ENCODE measurements around the gene NFKBIZ.

The NFKBIZ gene

DNA sequence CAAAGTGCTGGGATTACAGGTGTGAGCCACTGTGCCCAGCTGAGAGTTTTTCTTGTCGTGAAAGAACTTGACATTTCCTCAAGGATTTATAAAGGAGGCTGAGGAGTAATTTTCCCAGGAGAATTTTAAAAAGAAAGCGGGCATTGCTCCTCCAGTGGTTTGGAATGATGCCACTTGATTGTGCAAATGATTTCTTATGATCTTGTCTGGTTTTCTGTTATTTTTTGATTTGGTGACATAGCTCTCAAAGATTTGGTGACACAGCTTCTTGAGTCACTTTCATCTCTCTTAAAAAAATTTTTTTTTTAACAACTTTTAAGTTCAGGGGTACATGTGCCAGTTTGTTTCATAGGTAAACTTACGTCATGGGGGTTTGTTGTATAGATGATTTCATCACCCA lies 24.6 kb upstream of the NFKBIZ start:
- DNase-seq (ENCODE audit: low read depth in 4 of 4, low spot score in 1 of 4), result no peak

DNA sequence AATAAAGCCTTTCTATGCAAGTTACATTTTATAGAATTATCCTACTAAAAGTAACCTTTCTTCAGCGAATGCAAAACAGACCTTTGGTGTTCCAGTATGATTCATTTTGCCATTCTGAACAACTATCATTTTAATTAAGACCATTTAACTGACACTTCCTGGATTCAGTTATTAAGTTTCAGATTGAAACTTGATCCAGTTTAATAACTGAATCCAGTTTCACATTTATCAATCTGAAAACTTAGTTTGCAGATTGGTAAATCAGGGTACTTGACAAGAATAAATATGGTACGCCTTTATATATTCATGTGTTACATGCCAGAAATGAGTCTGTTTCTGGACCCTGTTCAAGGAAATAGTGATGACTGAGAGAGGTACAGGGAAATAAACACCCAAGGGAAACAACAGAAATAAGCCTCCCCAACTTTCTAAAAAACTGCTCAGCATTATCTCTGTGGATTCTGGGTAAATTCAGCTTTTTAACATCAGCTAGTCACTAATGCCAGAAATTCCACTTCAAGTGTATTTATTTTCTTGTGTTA lies 23.3 kb upstream of the NFKBIZ start:
- DNase-seq (ENCODE audit: low read depth in 4 of 4, low spot score in 1 of 4), result no peak

DNA sequence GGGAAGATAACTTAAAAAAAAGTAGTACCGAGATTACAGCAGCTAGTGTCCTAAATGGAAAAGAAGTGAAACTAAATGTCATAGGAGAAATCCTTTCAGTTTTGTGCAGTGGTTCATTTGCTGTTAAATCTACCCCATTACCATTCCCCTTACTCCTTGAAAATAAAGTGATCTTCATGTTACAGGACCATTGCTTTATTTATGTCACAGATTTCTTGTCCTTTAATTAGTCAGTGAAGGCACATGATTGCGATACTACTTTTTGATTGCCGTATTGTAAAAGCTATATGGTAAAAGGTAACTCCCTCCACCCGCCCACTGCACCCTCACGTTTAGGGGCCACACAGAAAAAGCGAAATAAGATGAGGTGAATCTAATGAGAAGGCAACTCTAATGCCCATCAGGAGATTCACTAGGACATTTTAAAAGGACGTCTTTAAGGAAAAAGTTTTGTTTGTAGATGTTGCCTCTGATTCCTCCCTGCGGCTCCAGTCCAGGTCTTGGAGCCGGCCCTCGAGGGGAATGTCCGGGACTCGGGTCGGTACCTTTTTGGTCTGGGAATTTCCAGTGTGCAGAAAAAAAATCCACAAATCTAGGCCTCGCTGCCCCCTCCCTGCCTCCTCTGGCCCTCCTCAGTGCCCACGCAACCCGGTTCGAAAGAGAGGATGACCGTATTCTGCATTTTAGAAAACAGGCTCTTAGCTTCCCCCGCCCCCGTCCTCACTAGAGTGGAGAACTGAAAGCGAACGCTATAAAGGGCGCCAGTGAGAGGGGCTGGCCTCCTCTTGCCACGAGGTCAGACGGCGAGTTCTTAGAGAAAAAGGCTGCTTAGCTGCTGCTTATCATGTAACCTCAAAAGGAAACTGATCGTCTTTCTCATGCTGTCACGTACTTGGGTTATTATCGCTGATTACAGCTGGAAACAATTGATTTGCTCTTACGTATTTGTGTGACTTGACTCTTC lies 21.8 kb upstream of the NFKBIZ start:
- peak; percentile 58 to 77 (median 64) for DNase-seq (ENCODE audit: low read depth in 4 of 4, low spot score in 1 of 4)

DNA sequence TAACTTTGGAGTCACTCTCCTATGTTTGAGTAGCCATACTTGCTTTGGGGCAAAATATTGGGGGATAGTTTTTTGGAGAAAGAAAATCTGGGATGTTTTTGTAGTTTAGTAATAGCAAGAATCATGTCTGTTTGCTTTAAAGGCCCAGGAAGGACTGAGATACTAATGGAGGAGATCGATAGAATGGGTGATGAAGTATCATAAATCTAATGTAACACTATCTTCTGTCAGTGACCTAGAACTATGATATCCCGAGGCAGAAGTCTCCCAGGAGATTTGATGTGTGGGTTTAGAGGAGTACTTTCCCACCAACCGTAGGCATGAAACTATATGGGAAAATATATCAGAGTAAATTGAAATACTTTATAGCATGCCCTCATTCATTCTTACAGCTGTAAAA lies 21.0 kb upstream of the NFKBIZ start:
- no peak for DNase-seq (ENCODE audit: low read depth in 4 of 4, low spot score in 1 of 4)

DNA sequence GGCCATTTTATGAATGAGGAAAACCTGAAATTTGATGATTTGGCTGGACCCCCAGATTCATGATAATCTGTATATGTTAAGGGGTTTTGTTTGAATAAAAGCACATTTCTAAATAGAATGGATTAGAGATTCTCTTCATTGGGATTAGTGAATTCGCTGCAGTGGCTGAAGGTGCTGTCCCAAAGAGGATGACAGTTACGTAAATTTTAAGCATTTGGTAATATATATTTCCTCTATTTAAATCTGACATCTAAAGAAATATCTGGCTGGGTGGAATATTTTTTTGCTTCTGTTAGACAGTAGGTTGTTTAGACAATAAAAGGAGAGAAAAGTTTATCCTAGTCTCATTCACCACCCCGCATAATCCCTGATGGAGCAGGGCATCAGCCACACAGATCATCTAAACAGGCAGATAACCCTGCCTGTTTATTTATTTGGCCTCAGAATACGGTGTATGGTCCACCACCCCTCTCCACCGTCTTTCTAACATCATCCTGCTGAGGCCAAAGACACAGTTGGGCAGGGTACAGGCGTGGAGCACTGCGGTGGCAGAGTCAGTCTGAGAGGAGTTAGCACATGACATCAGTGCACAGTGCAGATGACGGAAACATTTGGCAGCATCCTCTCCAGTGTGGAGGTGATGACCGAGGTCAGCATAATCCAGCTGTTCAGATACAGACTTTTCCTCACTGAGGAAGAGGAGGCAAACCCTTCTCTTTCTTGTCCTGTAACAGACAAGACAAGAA lies 20.4 kb upstream of the NFKBIZ start:
- DNase-seq (ENCODE audit: low read depth in 4 of 4, low spot score in 1 of 4), result peak in 2 of 4 experiments; percentile 14 to 35

DNA sequence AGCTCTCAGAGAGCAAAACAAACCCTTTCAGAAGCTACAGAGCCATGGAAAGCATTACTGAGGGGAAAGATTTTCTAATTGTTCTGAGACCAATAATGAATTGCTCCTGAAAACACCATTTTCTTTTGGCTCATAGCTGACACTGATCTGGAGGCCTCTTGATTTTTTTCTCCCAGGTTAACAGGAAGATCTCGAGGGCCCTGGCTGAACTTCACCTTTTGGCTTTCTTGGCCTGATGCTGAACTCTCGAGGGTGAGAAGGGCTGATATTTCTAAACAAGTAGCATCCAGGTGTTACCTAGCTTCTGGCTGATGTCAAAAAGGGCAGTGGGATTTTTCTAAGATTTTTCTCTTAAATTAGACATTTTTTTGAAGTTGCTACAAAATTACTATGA lies 19.9 kb upstream of the NFKBIZ start:
- no peak for DNase-seq (ENCODE audit: low read depth in 4 of 4, low spot score in 1 of 4)

DNA sequence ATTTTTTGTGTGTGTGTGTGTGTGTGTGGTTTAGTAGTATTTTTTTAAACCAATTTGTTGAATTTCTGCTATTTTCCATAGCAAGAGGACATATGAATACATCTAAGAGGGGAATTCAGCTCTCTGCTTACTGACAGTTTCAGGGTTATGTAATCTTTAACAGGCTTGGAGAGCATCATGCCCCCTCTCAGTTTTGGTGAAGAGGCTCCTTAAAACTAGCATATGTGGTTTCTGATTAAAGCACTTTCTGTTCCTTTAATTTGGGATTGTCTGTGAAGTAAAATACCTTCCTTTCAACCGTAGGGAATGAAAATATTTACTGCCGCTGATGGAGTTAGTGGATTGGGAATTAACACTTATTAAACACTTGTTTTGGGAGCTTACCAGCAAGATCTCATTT lies 19.4 kb upstream of the NFKBIZ start:
- DNase-seq (ENCODE audit: low read depth in 4 of 4, low spot score in 1 of 4), result no peak

DNA sequence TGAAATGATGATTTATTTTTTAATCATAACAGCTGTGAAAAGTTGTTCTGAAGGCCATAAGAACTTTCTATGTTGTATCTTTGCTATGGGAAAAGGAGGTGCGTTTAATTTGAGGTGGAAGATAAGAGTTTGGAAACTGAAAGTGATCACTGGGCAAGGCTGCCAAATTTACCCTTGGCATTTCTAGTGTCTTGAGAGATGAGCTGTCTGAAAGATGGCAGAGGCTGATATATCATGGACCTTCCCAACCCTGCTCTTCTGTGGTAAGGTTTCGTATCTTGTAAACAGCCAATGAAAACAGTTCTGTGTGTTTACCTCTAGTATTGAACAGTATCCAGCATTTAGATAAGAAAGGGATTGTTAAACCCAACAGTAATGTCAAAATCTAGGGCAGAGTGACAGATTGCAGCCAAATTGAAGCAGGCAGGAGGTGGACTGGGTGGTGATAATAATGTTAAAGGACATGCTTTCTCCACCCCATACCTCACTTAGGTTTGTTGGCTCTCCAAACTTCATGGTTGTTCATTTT lies 15.8 kb upstream of the NFKBIZ start:
- DNase-seq (ENCODE audit: low read depth in 4 of 4, low spot score in 1 of 4), result no peak

DNA sequence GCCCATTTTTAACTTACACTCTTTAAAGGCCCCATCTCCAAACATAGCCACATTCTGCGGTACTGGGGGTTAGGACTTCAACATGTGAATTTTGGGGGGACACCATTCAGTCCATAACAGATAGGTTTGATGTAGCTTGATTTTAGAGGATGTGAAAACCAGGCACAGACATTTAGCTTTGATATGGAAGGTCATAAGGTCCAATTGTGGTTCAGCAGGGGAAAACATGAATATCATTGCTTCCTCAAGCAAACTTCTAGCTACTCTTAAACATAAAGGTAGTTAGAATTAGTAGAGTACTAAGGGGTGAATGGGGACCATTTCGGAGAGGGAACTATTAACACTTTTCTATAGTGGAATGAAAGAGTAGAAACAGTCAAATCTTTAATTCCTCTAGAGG lies 13.6 kb upstream of the NFKBIZ start:
- no peak for DNase-seq (ENCODE audit: low read depth in 4 of 4, low spot score in 1 of 4)

DNA sequence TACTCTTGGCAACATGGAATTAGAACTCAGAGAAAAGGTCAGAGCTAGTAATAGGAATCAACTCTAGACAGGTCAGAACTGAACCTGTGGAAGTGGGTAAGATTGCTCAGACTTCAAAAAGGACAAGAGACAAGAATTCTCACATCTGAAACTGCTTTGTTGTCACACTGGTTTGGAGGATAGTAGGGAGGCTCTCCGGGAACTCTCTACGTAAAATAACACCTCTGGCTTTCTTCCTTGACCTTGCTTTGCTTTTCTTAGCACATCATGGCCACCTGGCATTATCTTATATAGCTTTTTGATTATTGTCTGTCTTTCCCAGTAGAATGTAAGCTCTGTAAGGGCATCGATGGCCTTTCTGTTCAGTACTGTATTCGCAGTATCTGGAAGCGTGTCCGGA lies 13.2 kb upstream of the NFKBIZ start:
- no peak for DNase-seq (ENCODE audit: low read depth in 4 of 4, low spot score in 1 of 4)

DNA sequence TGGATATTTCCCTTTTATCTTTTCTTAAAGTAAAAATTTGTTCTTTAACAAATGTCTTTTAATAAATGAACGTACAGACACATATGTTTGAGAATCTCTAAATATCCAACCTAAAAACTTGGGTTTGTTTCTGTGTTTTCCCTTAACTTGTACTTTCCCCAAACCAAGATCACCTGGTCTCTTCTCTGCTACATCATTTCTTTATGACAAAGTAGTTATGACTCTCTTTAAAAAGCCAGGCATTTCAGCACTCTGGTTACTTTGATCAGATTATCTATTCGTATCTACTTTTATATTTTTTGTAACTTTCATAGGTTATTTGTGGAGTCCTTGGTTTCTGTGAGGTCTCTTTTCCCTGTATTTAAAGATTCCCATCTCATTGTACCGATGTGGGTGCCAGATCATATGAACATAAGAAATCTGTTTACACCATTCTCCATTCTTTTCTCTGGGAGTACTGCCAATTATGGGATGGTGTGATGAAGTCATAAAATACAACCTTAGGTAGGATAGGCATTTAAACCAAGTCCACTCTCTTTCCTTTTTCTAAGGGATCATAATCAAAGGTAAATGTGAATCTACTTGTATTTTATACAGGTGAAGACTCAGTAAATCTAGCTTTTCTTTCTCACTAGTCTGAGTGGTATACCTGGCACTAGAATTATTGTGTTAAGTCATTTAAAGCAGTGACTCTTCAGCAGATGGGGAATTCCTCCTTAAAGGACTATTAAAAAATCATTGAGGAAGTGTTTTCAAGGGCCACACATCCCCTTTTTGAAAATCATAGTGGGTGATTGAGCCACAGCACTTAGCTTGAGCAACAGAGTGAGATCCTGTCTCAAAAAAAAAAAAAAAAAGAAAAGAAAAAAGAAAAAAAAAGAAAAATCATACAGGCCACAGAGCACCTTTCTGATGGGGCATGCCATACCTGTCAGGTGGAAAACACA lies 12.4 kb upstream of the NFKBIZ start:
- no peak for DNase-seq (ENCODE audit: low read depth in 4 of 4, low spot score in 1 of 4)

DNA sequence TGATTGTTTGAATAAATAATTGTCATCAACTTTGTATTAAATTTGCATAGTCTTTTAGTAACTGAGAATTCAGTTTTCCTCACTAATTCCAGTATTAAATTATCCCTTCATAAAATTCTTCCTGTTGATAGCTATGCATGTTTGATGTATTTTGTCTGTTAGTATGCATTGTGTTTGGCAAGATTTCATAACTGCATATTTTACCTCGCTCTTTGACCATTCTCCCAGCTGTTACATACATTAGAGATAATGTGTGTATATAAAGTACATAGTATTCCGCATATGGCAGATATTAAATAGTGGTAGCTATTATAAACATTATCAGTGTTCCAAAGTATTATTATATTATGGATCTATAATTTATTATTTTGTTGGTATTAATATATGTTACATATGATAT lies 10.6 kb upstream of the NFKBIZ start:
- DNase-seq (ENCODE audit: low read depth in 4 of 4, low spot score in 1 of 4), result no peak

DNA sequence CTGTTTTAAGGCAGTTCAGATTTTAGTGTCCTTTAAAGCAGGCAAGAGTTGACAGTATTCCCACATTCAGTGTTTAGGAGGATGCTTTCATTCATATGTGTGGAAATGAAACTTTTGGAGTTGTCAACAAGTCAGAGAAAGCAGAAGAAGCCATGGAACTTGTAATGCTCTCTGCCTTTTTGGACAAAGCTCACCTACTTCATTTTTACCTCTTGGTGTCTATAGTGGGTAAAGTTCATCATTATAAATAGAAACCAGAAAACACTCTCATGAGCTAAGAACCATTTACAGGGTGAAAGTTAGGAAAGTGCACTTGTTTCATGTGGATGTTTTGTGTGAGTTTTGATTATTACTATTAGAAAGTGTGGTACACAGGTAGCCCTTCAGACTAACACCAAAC lies 9.2 kb upstream of the NFKBIZ start:
- no peak for DNase-seq (ENCODE audit: low read depth in 4 of 4, low spot score in 1 of 4)

DNA sequence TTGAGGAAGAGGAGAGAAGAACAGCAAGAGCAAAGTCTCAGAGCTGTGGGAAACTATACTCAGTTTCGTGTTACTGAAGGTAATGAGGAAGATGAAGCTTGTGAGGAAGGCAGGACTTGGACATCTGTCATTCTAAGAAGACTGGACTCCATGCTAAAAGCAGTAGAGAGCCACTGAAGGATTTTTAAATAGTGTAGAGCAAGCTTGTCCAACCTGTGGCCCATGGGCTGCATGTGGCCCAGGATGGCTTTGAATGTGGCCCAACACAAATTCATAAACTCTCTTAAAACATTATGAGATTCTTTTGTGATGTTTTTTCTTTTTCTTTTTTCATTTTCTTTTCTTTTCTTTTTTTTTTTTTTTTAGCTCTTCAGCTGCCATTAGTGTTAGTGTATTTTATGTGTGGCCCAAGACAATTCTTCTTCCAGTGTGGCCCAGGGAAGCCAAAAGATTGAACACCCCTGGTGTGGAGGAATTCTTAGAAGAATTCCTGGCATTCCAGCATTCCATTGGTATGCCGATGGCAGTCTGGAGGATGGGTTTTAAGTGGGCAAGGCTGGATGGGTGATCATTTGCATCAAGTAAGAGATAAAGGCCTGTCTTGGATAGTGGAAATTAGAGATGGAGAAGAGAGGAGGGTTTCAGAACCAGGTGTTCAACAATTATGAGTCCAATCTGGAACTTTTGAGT lies 6.9 kb upstream of the NFKBIZ start:
- no peak for DNase-seq (ENCODE audit: low read depth in 4 of 4, low spot score in 1 of 4)

DNA sequence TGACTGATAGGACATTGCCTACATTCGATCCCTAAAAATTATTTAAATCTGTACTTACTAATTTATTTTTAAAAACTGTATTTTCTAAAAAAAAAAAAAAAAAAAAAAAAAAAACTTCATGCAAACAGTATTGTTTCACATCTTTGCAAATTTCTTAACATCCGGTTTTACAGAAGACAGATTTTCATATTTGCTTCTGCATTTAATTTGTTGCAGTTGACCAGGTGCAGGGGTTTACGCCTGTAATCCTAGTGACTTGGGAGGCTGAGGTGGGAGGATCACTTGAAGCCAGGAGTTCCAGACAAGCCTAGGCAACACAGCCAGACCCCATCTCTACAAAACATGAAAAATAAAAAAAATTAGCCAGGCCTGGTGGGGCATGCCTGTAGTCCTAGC lies 6.4 kb upstream of the NFKBIZ start:
- DNase-seq (ENCODE audit: low read depth in 4 of 4, low spot score in 1 of 4), result no peak

DNA sequence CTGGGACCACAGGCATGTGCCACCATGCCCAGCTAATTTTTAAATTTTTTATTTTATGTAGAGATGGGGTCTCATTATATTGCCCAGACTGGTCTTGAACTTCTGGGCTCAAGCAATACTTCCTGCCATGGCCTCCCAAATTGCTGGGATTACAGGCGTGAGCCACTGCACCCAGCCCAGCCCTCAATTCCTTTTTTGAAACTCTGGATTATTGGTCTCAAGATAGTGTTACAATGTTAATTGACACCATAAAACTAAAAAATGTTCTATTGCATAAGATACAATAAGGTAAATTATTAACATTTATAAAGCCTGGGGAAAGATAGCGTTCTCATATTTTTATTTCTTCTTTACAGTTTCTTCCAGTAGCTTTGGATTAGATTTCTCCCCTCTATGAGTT lies 3.9 kb upstream of the NFKBIZ start:
- DNase-seq (ENCODE audit: low read depth in 4 of 4, low spot score in 1 of 4), result no peak

DNA sequence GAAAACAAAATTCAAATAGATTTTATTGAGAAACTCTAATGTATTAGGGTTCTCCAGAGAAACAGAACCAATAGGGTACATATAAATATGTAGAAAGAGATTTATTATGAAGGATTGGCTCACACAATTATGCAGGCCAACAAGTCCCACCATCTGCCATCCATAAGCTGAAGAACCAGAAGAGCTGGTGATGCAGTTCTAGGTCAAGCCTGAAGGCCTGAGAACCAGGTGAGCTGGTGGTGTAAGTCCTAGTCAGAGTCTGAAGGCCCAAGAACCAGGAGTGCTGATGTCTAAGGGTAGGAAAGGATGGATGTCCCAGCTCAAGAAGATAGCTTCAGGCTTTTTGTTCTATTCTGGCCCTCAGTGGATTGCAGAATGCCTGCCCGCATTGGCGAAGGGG lies 2.6 kb upstream of the NFKBIZ start:
- DNase-seq (ENCODE audit: low read depth in 4 of 4, low spot score in 1 of 4), result no peak

DNA sequence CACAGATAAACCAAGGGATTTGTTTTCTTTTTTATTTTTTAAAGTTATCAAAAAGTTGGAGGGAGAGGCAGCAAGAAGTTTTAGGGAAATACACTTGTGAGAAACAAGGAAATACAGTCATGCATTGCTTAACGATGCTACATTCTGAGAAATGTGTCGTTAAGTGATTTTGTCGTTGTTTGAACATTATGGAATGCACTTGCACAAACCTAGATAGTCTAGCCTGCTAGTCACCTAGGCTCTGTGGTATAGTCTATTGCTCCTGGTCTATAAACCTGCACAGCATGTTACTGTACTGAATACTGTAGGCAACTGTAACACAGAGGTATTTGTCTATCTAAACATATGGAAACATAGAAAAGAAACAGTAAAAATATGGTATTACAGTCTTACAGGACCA lies 2.0 kb upstream of the NFKBIZ start:
- DNase-seq (ENCODE audit: low read depth in 4 of 4, low spot score in 1 of 4), result no peak

DNA sequence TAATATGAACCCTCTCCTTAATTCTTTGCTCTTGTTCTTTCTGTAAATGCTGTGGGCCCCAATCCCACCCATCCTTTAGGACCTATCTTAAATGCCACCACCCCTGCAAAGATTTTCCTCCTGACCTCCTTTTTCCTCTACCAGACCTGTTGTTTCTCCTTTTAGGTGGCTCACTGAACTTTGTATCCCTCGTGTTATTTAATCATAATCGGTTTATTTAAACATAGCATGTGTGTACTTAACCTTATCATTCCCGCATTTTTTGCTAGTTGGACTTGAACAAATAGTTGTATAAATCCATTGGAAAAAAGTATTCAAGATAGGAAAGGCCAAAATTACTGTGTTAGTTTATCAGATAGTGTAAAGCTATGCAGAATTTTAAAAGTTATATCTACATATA lies 988 bp upstream of the NFKBIZ start:
- no peak for DNase-seq (ENCODE audit: low read depth in 4 of 4, low spot score in 1 of 4)

DNA sequence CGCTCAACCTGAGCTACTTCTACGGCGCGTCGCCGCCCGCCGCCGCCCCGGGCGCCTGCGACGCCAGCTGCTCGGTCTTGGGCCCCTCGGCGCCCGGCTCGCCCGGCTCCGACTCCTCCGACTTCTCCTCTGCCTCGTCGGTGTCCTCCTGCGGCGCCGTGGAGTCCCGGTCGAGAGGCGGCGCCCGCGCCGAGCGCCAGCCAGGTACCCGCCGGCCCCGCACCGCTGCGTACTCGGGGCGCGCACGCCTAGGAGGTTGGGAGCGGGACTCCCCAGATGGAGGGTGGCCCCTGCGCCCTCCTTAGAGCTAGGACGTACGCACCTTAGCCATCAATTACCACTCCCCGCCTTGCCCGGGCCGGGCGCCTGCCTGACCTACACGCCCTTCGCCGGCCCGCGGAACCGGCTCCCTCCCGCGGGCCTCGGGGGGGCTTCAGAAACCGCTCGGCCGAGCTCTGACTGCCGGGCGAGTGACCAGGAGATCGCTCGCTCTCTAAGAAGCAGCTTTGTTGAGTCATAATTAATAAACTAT lies 466 bp downstream of the NFKBIZ start:
- DNase-seq (ENCODE audit: low read depth in 4 of 4, low spot score in 1 of 4), result peak in 3 of 4 experiments; percentile 26 to 37 (median 29)
